HG03066 (cell line): Measurements from ENCODE around the gene ZNF563.
"Not testable (repeated sequence)": the region's sequence is repeated elsewhere in the genome, so short reads cannot be mapped to it uniquely, and the experiment has no call there.

Experiments
- ATAC-seq: cut with Tn5 transposase; IDR thresholded peaks from one replicate; pipeline ENCODE4 v1.9.1; 2021; ENCODE audit warnings: low read depth; ENCODE audit not compliant: unreplicated experiment

Gene ZNF563

GRCh38 chr19:12333162-12334159 is at the start of gene ZNF563:
Gene ZNF563, minus strand, starts transcription at chr19:12333633. Its CDS starts 151 bp downstream, at chr19:12333482.
- ATAC-seq, result peak; percentile 84

- no peak for ATAC-seq
Observed at GRCh38 chr19:12380444-12380737, 47.0 kb upstream of the ZNF563 start.

GRCh38 chr19:12379732-12380443 is 46.5 kb upstream of the ZNF563 start:
- ATAC-seq, result no peak

- no peak for ATAC-seq
Observed at GRCh38 chr19:12374026-12374425, 40.6 kb upstream of the ZNF563 start.

- ATAC-seq, result peak; percentile 75
Observed at GRCh38 chr19:12365236-12366162, 32.1 kb upstream of the ZNF563 start, which contains the start of gene ZNF442. Gene ZNF442, minus strand, starts transcription at chr19:12365683. Its CDS starts 2,052 bp downstream, at chr19:12363631.

- ATAC-seq, result no peak
Observed at GRCh38 chr19:12364391-12365235, 31.2 kb upstream of the ZNF563 start.

- not testable (repeated sequence) for ATAC-seq
Observed at GRCh38 chr19:12362236-12362635, 28.8 kb upstream of the ZNF563 start.

- no peak for ATAC-seq
Observed at GRCh38 chr19:12353375-12353774, 19.9 kb upstream of the ZNF563 start.

GRCh38 chr19:12350890-12351197 is 17.4 kb upstream of the ZNF563 start:
- no peak for ATAC-seq

GRCh38 chr19:12350185-12350889 is 16.9 kb upstream of the ZNF563 start:
- no peak for ATAC-seq

GRCh38 chr19:12346896-12347295 is 13.5 kb upstream of the ZNF563 start:
- no peak for ATAC-seq

- no peak for ATAC-seq
Observed at GRCh38 chr19:12345197-12345596, 11.8 kb upstream of the ZNF563 start.

- ATAC-seq, result no peak
Observed at GRCh38 chr19:12331211-12331941, 2.1 kb downstream of the ZNF563 start.

GRCh38 chr19:12330340-12330739 is 3.1 kb downstream of the ZNF563 start:
- no peak for ATAC-seq

- ATAC-seq, result no peak
Observed at GRCh38 chr19:12325690-12326089, 7.7 kb downstream of the ZNF563 start.

GRCh38 chr19:12318782-12319413 is 14.5 kb downstream of the ZNF563 start:
- no peak for ATAC-seq

- ATAC-seq, result no peak
Observed at GRCh38 chr19:12314553-12314952, 18.9 kb downstream of the ZNF563 start.

- not testable (repeated sequence) for ATAC-seq
Observed at GRCh38 chr19:12308891-12309290, 24.5 kb downstream of the ZNF563 start.
